ENCODE measurements around the gene EGLN2. TPM values are rescaled to one million over a fixed set of nuclear protein-coding genes. Genes with fewer than 3 reads are reported as not detected.
"Not testable (repeated sequence)": the region's sequence is repeated elsewhere in the genome, so short reads cannot be mapped to it uniquely, and the experiment has no call there.

Gene EGLN2
- 10 to 100 TPM; 61.8 to 66.8 (median 63.3) TPM for polyA plus RNA-seq (ENCODE audit: insufficient read length in 3 of 3)

DNA sequence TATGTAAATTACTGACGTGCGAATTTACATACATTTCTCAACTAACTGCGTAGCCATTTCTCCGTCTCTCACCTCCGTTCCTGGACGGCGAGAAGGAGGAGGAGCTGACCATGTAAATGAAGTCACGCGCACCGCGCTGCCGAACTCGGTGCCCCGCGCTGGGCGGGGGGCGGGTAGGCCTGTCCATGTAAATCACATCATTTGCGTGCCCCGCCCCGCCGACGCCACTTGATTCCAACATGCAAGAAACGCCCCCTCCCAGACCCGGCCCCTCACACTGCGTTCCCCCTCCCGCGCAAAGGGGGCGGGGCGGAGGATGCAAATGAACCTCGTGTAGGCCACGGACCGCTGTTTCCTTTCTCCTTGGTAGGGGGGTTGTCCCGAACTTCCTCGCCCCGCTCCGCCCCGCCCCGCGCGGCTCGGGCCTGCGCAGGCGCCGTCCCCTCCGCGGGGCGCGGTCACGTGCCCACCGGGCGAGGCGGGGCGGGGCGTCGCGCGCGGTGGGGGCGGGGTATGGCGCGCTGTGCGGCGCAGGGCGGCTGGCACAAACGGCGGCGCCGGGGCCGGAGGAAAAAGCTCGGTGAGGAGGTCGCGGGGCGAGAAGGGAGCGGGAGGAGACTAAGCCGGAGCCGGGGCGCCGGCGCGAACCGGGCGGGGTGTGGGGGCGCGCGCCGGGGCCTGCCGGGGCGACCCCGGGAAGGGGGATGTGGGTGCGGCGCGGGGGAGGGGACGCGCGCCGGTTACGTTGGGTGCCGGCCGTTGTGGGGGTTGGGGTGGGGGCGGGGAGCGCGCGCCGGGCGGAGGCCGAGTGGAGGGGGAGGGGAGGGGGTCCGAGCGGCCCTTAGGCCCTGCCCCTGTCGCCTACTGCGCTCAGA, at the start of gene EGLN2:
Gene EGLN2 (plus strand): TSS at position 509 of the 875 bp plus-strand sequence. CDS start 1,382 bp downstream, outside the sequence.
- DNase-seq (ENCODE audit: low read depth in 3 of 3, low spot score in 2 of 3): peak; percentile 95 to 100 (median 100)

DNA sequence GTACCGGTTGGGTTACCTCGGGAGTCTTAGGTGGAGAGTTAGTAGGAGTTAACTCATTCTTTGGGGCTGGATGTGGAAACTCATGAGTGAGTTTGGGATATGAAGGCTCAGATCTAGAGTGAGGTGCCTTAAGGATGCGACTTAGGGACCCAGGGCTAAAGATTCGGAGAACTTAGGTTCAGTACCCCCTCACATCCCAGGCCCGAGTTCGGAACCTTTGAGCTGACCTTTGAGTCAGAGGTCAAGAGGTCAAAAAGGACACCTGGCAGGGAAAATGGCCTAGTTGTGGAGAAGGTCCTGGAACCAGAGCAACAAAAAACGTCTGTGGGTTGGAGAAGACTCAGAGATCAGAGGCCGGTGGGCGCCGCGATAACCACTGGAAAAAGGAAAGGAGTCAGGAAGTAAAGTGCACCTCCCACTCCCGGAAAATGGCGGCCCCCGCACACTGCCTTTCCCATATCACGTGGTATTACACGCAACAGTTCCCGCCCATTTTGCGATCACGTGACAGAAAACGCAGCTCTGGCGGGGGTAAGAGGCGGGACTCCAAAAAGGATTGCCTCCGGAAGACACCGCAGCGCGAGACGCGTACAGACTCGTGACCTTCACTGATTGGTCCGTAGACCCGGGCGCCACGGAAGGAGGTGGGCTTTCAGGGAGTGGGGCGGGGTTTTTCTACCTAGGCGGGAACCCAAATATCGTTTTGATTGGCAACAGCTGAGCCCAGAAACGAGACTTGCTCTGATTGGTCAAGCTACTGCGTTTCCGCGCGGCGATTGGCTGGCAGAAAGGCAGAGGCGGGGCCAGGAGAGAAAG, 48.7 kb upstream of the EGLN2 start, which contains the start of gene ACTMAP:
Gene ACTMAP (minus strand): TSS at position 420 of the 816 bp plus-strand sequence. CDS start 674 bp downstream, outside the sequence.
- peak; percentile 99 to 100 (median 100) for DNase-seq (ENCODE audit: low read depth in 3 of 3, low spot score in 2 of 3)

DNA sequence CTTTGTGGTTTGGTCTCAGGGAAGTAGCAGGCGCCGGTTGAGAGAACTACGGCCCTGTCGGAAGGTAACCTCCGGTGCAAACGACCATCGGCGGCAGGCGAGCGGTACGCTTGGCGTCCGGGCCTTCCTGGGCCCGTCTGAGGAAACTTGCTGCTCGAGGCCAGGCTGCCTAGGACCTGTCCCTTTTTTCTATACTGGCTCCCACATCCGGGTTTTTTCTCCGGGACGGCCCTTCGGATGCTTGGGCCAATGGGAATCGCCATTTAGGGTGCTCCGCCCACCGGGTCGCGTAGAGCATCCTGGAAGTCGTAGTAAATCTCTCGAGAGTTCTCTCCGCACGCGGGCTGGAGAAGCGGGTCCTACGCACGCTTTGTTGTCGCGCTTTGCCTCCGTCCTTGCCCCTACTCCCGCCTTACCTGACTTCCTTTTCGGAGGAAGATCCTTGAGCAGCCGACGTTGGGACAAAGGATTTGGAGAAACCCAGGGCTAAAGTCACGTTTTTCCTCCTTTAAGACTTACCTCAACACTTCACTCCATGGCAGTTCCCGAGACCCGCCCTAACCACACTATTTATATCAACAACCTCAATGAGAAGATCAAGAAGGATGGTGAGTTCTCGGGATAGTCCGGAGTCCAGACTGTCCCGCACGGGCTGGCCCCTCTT, 48.0 kb upstream of the EGLN2 start, which contains the start of gene SNRPA:
Gene SNRPA (plus strand): TSS at position 330 of the 664 bp plus-strand sequence. CDS start 206 bp downstream, at position 536.
- peak in 2 of 3 donors; percentile 98 for DNase-seq (ENCODE audit: low read depth in 3 of 3, low spot score in 2 of 3)

DNA sequence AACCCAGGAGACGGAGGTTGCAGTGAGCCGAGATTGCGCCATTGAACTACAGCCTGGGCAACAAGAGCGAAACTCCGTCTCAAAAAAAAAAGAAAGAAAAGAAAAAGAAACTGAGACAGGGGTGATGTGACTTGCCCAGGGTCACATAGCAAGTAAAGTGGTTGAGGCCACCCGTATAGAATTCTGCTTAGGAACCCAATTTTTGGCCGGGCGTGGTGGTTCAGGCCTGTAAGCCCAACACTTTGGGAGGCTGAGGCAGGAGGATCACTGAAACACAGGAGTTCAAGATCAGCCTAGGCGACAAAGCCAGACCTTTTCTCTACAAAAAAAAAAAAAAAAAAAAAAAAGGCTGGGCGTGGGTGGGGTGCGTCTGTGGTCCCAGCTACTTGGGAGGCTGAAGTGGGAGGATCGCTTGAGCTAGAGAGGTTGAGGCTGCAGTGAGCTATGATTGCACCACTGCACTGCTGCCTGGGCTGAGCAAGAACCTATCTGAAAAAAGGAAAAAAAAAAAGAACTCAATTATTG, 46.7 kb upstream of the EGLN2 start:
- no peak for DNase-seq (ENCODE audit: low read depth in 3 of 3, low spot score in 2 of 3)

DNA sequence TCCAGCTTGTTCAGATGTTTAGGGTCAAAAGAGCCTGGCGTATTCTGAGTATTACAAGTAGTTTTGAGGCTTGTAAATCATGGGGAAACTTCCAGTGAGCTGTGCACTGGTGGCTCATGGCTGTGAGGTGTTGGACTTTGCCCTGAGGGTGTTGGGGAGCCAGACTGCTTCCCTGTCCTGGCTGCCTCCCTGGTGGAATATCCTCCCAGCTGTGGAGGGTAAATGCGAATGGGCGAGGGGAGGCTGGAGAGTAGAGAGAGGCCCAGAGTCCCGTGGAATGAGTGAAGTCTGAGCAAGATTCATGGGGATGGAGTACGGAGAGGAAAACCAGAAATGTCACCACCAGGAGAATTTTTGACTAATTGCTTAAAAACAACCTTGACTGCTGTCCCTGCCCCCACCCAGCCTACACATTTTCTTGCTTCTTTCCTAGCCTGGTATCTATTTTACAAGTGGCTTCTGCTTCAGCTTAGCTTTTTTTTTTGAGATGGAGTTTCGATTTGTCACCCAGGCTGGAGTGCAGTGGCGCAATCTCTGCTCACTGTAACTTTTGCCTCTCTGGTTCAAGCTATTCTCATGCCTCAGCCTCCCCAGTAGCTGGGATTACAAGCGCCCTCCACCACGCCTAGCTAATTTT, 44.3 kb upstream of the EGLN2 start:
- DNase-seq (ENCODE audit: low read depth in 3 of 3, low spot score in 2 of 3): no peak

DNA sequence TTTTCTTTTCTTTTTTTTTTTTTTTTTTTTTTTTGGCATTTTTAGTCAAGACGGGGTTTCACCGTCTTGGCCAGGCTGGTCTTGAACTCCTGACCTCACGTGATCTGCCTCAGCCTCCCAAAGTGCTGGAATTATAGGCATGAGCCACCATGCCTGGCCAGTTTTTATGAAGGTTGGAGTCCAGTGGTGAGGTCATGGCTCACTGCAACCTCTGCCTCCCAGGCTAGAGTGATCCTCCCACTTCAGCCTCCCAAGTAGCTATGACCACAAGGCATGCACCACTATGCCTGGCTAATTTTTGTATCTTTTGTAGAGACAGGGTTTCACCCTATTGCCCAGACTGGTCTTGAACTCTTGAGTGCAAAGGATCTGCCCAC, 43.8 kb upstream of the EGLN2 start:
- DNase-seq (ENCODE audit: low read depth in 3 of 3, low spot score in 2 of 3): no peak

DNA sequence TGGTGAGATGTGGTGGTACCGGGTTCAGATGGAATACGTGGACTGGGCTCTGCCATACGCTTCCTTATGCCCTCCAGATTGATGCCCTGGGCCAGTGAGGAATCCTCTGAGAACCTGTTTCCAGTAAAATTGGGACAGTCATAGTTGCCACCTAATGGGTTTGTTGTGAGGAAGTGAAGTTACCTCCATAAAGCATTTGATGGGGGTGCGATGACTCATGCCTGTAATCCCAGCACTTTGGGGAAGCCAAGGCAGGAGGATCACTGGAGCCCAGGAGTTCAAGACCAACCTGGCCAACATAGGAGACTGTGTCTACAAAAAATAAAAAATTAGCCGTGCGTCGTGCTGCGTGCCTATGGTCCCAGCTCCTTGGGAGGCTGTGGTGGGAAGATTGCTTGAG, 43.2 kb upstream of the EGLN2 start:
- DNase-seq (ENCODE audit: low read depth in 3 of 3, low spot score in 2 of 3): no peak

DNA sequence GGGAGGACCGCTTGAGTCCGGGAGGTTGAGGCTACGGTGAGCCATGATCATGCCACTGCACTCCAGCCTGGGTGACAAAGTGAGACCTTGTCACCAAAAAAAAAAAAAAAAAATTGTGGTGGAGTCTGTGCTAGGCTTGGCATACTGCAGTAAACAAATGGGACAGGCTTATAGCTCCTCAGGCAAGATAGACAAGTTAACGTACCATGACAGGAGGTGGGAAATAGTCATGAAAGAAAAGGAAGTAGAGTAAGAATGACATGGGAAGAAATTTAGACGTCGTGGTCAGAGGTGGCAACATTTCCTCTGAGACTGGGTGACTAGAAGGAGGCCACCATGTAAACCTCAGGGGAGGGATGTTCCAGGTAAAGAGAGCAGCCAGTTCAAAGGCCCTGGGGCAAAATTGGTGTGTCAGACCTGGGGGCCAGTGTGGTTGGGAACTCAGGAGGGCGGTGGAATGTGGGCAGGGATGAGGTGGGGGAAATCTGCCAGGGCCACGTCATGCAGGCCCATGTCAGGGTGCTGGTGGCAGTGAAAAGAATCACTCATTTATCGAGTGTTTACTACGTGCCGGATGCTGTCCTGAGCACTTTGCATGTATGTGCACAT, 42.4 kb upstream of the EGLN2 start:
- DNase-seq (ENCODE audit: low read depth in 3 of 3, low spot score in 2 of 3): no peak

DNA sequence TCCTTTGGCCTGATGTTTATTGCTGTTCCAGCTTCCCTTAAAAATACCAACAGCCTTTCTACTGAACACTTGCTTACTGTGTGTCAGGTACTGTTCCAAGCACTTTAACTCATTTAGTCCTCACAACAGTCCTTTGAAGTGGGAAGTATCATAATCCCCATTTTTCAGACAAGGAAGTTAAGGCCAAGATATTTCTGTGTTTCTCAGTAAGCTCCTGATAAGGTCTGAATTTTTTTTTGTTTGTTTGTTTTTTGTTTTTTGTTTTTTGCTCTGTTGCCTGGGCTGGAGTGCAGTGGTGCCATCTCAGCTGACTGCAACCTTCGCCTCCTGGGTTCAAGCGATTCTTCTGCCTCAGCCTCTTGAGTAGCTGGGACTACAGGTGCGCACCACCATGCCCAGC, 40.5 kb upstream of the EGLN2 start:
- DNase-seq (ENCODE audit: low read depth in 3 of 3, low spot score in 2 of 3): no peak

DNA sequence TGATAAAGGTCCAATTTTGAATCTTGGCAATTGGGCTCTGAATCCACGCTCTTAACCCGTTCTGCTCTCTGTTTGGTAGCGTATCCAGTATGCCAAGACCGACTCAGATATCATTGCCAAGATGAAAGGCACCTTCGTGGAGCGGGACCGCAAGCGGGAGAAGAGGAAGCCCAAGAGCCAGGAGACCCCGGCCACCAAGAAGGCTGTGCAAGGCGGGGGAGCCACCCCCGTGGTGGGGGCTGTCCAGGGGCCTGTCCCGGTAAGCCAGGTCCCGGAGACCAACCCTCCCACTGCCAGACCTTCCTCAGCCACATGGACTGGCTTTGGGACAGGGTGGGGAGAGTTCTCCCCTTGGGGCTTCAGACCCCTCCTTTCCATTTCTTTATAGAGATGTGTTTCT, 39.6 kb upstream of the EGLN2 start:
- no peak for DNase-seq (ENCODE audit: low read depth in 3 of 3, low spot score in 2 of 3)

DNA sequence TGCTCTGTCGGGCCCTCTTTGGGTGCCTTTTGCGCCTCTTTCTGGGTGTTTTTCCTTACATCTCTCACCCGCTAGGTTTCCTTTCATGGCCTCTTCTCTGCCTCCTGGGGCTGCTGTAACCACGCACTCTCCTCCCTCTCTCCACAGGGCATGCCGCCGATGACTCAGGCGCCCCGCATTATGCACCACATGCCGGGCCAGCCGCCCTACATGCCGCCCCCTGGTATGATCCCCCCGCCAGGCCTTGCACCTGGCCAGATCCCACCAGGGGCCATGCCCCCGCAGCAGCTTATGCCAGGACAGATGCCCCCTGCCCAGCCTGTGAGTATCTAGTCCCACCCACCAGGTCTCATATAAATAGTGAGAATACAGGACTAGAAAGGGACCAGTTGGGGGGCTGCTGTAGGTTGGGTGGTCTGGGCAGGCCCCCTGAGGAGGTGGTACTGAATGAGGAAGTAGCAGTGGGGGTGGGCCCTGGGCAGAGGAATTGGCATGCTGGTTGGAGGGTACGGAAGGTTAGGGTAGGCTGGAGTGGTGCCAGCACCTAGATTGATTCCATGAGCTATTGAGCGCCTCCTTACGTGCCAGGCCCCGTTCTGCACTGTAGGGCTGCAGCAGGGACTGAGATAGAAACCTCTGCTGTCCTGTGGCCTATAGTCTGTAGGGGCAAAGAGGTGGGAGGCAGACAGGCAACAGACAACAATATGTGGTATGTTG, 36.1 kb upstream of the EGLN2 start:
- no peak for DNase-seq (ENCODE audit: low read depth in 3 of 3, low spot score in 2 of 3)

DNA sequence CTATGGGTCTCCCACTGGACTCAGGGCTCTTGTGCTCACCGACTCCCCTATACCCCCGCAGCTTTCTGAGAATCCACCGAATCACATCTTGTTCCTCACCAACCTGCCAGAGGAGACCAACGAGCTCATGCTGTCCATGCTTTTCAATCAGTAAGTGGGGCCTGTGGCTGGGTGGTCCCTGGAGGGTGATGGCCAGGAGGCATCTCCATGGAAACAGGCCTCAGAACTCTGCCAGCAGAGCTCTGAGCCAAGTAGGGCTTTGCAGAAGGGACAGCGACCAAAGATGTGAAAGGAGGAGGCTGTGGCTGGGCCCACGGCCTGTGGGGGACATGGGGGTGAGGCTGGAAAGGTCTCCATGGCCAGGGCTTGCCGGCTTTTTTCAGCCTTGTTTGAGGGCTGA, 35.5 kb upstream of the EGLN2 start:
- DNase-seq (ENCODE audit: low read depth in 3 of 3, low spot score in 2 of 3): no peak

DNA sequence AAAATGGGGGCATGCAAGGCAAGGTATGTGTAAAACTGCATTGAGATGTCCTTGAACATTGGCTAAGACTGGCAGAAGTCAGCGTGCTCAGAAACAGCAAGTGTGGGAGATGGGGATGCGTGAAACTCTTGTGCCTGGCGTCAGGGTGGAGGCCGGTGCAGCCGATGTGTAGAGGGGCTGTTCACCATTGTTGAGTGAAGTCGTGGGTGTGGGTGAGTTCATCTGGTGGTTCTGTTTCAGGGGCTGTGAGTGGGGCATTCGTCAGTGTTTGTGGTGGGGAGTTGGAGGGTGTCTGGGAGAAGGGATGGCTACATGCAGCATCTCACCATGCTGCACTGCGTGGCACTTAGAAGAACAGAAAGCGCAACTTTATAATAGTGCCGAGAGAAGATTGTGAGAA, 35.0 kb upstream of the EGLN2 start:
- no peak for DNase-seq (ENCODE audit: low read depth in 3 of 3, low spot score in 2 of 3)

DNA sequence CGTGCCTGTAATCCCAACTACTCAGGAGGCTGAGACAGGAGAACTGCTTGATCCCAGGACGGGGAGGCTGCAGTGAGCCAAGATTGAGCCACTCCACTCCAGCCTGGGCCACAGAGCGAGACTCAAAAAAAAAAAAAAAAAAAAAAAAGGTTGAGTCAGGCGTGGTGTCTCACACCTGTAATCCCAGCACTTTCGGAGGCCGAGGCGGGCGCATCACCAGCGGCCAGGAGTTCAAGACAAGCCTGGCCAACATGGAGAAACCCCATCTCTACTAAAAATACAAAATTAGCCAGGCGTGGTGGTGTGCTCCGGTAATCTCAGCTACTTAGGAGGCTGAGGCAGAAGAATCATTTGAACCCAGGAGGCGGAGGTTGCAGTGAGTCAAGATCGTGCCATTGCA, 32.6 kb upstream of the EGLN2 start:
- not testable (repeated sequence) for DNase-seq (ENCODE audit: low read depth in 3 of 3, low spot score in 2 of 3)

DNA sequence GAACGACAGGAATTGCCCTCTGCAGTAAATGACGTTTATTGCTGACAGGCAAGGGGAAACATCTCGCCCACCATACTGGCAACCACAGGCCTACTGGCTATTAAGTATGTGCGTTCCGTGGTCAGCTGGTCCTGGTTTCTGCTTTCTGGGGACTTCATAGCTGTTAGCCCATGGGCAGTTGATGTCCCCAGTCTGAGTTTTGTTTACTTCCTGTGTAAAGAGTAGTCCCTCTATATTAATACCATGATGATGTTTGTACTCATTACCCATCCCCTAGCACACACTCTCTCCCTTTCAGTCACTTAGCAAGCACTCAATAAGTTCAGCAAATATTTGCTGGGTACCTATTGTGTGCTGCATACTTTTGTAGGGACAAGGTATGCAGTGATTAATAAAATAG, 30.1 kb upstream of the EGLN2 start:
- DNase-seq (ENCODE audit: low read depth in 3 of 3, low spot score in 2 of 3): no peak

DNA sequence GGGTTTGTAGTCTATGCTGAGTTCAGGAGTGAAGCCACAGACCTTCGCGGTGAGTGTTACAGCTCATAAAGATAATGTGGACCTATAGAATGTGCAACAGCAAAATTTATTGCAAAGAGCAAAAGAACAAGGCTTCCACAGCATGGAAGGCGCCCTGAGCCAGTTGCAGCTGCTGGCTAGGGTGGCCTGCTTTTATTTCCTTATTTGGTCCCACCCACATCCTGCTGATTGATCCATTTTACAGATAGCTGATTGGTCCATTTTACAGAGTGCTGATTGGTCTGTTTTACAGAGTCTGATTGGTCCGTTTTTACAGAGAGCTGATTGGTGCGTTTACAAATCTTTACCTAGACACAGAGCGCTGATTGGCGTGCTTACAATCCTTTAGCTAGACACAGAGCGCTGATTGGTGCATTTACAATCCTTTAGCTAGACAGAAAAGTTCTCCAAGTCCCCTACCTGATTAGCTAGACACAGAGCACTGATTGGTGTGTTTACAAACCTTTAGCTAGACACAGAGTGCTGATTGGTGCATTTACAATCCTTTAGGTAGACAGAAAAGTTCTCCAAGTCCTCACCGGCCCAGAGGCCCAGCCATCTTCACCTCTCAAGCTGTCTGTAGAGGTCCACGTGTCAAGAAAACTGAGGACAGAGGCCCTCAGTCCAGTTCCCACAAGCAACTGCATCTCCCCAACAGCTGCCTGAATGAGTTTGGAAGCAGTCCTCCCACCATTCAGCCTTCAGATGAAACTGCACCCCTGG, 27.7 kb upstream of the EGLN2 start:
- not testable (repeated sequence) for DNase-seq (ENCODE audit: low read depth in 3 of 3, low spot score in 2 of 3)

DNA sequence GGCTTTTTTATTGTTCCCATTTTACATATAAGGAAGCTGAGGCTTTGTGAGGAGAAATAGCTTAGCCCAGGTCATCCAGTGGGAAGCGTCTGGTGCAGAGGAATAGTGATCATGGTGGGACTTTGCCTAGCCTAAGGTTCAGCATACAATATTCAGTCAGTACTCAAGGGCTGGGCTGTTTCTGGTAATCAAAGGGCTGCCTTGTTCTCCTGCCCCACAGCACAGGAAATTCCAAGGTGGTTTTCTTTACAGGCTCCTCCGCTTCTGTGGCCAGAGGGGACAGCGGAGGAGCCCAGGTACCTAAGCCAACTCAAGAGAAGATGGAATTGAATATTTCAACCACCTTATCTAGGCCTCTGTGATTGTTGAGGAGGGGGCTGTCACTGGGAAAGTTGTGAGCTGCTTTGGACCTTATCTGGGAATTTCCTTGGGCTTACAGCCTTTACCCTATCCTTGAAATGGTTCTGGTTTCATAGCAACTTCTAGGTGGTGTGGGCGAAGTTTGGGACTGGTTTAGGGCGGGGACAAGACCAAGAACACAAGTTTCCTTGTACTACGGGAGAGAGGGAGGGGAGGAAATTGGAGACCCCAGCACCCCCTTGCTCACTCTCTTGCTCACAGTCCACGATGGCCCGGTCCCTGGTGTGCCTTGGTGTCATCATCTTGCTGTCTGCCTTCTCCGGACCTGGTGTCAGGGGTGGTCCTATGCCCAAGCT, 23.9 kb upstream of the EGLN2 start, which contains the start of gene MIA:
Gene MIA (plus strand): TSS at position 606 of the 716 bp plus-strand sequence. CDS start 22 bp downstream, at position 628.
- no peak for DNase-seq (ENCODE audit: low read depth in 3 of 3, low spot score in 2 of 3)

DNA sequence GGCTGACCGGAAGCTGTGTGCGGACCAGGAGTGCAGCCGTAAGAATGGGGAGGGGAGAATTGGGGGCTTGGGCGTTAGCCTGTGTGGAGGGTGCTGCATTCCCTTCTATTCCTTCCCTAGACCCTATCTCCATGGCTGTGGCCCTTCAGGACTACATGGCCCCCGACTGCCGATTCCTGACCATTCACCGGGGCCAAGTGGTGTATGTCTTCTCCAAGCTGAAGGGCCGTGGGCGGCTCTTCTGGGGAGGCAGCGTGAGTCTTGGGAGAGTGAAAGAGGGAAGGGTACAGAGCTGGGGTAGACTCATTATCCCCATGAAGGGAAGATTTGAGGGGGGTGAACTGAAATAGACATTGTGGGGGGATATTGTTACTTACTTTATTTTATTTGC, 23.4 kb upstream of the EGLN2 start:
- DNase-seq (ENCODE audit: low read depth in 3 of 3, low spot score in 2 of 3): no peak

All from right renal cortex interstitium (tissue), 3 donors.